Measurements from ENCODE around the gene SPTBN2. TPM values are rescaled to one million over a fixed set of nuclear protein-coding genes. Genes with fewer than 3 reads are reported as not detected.

The SPTBN2 gene
- total RNA-seq, 1 experiment from 2014 or later = 40.7 TPM

DNA sequence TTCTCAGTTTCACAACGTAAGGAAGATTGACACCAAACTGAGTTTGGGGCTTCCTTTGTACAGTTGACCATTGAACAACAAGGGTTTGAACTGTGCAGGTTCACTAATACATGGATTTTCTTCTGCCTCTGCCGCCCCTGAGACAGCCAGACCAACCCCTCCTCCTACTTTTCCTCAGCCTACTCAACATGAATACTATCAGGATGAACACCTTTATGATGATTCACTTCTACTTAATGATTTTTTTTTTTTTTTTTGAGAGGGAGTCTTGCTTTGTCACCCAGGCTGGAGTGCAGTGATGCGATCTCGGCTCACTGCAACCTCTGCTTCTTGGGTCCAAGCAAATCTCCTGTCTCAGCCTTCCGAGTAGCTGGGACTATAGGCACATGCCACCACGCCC, 75.9 kb downstream of the SPTBN2 start:
- DNase-seq (ENCODE audit: low spot score) = no peak
- ATAC-seq = no peak
- POLR2A ChIA-PET = no interaction called here
- Mint-ChIP-seq H3K36me3 (peaks cover 63% of the 10 kb centered on the region), H3K27me3 (ENCODE audit: low read depth) (no peaks in the 10 kb centered on the region), H3K4me1 (no peaks in the 10 kb centered on the region), H3K9me3 (no peaks in the 10 kb centered on the region), H3K27ac (no peak overlapping the region), H3K4me3 (no peak overlapping the region)
- TF ChIP-seq, protein P1, sequence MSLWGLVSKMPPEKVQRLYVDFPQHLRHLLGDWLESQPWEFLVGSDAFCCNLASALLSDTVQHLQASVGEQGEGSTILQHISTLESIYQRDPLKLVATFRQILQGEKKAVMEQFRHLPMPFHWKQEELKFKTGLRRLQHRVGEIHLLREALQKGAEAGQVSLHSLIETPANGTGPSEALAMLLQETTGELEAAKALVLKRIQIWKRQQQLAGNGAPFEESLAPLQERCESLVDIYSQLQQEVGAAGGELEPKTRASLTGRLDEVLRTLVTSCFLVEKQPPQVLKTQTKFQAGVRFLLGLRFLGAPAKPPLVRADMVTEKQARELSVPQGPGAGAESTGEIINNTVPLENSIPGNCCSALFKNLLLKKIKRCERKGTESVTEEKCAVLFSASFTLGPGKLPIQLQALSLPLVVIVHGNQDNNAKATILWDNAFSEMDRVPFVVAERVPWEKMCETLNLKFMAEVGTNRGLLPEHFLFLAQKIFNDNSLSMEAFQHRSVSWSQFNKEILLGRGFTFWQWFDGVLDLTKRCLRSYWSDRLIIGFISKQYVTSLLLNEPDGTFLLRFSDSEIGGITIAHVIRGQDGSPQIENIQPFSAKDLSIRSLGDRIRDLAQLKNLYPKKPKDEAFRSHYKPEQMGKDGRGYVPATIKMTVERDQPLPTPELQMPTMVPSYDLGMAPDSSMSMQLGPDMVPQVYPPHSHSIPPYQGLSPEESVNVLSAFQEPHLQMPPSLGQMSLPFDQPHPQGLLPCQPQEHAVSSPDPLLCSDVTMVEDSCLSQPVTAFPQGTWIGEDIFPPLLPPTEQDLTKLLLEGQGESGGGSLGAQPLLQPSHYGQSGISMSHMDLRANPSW (CRISPR knock-in tag; conservative IDR thresholded peaks at IDR 0.05; ENCODE audit: low read depth) = no peak
- TF ChIP-seq, protein P2, sequence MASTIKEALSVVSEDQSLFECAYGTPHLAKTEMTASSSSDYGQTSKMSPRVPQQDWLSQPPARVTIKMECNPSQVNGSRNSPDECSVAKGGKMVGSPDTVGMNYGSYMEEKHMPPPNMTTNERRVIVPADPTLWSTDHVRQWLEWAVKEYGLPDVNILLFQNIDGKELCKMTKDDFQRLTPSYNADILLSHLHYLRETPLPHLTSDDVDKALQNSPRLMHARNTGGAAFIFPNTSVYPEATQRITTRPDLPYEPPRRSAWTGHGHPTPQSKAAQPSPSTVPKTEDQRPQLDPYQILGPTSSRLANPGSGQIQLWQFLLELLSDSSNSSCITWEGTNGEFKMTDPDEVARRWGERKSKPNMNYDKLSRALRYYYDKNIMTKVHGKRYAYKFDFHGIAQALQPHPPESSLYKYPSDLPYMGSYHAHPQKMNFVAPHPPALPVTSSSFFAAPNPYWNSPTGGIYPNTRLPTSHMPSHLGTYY (CRISPR knock-in tag; IDR thresholded peaks at IDR 0.05) = no peak
- TF ChIP-seq, protein P3, sequence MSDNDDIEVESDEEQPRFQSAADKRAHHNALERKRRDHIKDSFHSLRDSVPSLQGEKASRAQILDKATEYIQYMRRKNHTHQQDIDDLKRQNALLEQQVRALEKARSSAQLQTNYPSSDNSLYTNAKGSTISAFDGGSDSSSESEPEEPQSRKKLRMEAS (CRISPR knock-in tag; IDR thresholded peaks at IDR 0.05) = no peak
- no peak for TF ChIP-seq GABPB1 (CRISPR knock-in tag; IDR thresholded peaks at IDR 0.05)
- TF ChIP-seq, protein P4, sequence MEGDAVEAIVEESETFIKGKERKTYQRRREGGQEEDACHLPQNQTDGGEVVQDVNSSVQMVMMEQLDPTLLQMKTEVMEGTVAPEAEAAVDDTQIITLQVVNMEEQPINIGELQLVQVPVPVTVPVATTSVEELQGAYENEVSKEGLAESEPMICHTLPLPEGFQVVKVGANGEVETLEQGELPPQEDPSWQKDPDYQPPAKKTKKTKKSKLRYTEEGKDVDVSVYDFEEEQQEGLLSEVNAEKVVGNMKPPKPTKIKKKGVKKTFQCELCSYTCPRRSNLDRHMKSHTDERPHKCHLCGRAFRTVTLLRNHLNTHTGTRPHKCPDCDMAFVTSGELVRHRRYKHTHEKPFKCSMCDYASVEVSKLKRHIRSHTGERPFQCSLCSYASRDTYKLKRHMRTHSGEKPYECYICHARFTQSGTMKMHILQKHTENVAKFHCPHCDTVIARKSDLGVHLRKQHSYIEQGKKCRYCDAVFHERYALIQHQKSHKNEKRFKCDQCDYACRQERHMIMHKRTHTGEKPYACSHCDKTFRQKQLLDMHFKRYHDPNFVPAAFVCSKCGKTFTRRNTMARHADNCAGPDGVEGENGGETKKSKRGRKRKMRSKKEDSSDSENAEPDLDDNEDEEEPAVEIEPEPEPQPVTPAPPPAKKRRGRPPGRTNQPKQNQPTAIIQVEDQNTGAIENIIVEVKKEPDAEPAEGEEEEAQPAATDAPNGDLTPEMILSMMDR (IDR thresholded peaks at IDR 0.05) = no peak
- CTCF ChIA-PET = no interaction called here

DNA sequence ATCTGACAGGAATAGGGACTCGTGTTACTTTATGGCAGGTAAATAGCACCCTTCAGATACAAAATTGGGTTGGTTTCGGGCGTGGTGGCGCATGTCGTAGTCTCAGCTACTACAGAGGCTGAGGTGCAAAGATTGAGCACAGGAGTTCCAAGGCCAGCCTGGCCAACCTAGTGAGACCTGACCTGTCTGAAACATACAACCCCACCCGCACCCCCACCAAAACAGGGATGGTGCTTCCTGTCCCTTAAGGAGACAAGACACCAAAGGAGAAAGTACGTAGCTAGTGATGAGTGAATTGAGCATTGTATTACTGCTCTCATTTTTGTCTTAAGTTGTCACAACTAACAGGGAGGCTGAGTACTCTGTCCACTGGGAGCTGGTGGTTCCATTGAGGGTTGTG, 76.4 kb downstream of the SPTBN2 start:
- Mint-ChIP-seq H3K27me3 (ENCODE audit: low read depth) (no peaks in the 10 kb centered on the region), H3K36me3 (peaks cover 63% of the 10 kb centered on the region), H3K27ac (no peak overlapping the region), H3K9me3 (no peaks in the 10 kb centered on the region), H3K4me3 (no peak overlapping the region), H3K4me1 (no peaks in the 10 kb centered on the region)
- TF ChIP-seq, protein P5, sequence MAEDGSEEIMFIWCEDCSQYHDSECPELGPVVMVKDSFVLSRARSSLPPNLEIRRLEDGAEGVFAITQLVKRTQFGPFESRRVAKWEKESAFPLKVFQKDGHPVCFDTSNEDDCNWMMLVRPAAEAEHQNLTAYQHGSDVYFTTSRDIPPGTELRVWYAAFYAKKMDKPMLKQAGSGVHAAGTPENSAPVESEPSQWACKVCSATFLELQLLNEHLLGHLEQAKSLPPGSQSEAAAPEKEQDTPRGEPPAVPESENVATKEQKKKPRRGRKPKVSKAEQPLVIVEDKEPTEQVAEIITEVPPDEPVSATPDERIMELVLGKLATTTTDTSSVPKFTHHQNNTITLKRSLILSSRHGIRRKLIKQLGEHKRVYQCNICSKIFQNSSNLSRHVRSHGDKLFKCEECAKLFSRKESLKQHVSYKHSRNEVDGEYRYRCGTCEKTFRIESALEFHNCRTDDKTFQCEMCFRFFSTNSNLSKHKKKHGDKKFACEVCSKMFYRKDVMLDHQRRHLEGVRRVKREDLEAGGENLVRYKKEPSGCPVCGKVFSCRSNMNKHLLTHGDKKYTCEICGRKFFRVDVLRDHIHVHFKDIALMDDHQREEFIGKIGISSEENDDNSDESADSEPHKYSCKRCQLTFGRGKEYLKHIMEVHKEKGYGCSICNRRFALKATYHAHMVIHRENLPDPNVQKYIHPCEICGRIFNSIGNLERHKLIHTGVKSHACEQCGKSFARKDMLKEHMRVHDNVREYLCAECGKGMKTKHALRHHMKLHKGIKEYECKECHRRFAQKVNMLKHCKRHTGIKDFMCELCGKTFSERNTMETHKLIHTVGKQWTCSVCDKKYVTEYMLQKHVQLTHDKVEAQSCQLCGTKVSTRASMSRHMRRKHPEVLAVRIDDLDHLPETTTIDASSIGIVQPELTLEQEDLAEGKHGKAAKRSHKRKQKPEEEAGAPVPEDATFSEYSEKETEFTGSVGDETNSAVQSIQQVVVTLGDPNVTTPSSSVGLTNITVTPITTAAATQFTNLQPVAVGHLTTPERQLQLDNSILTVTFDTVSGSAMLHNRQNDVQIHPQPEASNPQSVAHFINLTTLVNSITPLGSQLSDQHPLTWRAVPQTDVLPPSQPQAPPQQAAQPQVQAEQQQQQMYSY (CRISPR knock-in tag; IDR thresholded peaks at IDR 0.05) = no peak
- 0 out of 2 replicates have a peak, but pooled peaks have one; percentile 32 for TF ChIP-seq ZNF671 (CRISPR knock-in tag; IDR thresholded peaks at IDR 0.05)
- ChIA-PET POLR2A (no interaction called here), CTCF (no interaction called here)
- ATAC-seq (no peak), DNase-seq (ENCODE audit: low spot score) (no peak)

DNA sequence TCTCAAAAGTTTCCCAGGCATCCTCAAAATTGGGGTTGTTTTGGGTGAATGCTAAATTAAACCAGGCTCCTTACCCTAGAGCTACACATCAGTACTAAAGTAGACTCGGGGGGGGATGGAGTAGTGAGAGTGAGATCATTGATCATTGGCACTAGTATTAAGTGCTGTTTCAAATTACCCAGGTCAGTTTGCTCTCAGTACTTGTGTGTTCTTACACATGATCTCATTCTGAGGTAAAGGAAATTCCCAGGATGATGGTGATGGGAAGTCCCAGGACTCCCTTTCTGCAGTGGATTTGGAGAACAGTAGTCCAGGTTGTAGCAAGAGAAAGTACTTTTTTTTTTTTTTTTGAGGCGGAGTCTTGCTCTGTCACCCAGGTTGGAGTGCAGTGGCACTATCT, 78.0 kb downstream of the SPTBN2 start:
- H3K9me3 Mint-ChIP-seq = no peaks in the 10 kb centered on the region
- ATAC-seq = no peak
- H3K36me3 Mint-ChIP-seq = peaks cover 72% of the 10 kb centered on the region
- no peak overlapping the region for H3K4me3 Mint-ChIP-seq
- DNase-seq (ENCODE audit: low spot score) = no peak
- TF ChIP-seq ZNF671 (CRISPR knock-in tag; IDR thresholded peaks at IDR 0.05) (no peak), TEAD4 (CRISPR knock-in tag; IDR thresholded peaks at IDR 0.05) (no peak), KAT7 (CRISPR knock-in tag; IDR thresholded peaks at IDR 0.05; ENCODE audit: borderline replicate concordance) (no peak), RORB (CRISPR knock-in tag; IDR thresholded peaks at IDR 0.05) (no peak), FOXJ3 (CRISPR knock-in tag; IDR thresholded peaks at IDR 0.05; ENCODE audit: borderline replicate concordance) (no peak), ZNF396 (CRISPR knock-in tag; IDR thresholded peaks at IDR 0.05; ENCODE audit: borderline replicate concordance) (no peak), CREM (CRISPR knock-in tag; IDR thresholded peaks at IDR 0.05) (no peak)
- TF ChIP-seq, protein P6, sequence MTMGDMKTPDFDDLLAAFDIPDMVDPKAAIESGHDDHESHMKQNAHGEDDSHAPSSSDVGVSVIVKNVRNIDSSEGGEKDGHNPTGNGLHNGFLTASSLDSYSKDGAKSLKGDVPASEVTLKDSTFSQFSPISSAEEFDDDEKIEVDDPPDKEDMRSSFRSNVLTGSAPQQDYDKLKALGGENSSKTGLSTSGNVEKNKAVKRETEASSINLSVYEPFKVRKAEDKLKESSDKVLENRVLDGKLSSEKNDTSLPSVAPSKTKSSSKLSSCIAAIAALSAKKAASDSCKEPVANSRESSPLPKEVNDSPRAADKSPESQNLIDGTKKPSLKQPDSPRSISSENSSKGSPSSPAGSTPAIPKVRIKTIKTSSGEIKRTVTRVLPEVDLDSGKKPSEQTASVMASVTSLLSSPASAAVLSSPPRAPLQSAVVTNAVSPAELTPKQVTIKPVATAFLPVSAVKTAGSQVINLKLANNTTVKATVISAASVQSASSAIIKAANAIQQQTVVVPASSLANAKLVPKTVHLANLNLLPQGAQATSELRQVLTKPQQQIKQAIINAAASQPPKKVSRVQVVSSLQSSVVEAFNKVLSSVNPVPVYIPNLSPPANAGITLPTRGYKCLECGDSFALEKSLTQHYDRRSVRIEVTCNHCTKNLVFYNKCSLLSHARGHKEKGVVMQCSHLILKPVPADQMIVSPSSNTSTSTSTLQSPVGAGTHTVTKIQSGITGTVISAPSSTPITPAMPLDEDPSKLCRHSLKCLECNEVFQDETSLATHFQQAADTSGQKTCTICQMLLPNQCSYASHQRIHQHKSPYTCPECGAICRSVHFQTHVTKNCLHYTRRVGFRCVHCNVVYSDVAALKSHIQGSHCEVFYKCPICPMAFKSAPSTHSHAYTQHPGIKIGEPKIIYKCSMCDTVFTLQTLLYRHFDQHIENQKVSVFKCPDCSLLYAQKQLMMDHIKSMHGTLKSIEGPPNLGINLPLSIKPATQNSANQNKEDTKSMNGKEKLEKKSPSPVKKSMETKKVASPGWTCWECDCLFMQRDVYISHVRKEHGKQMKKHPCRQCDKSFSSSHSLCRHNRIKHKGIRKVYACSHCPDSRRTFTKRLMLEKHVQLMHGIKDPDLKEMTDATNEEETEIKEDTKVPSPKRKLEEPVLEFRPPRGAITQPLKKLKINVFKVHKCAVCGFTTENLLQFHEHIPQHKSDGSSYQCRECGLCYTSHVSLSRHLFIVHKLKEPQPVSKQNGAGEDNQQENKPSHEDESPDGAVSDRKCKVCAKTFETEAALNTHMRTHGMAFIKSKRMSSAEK (CRISPR knock-in tag; IDR thresholded peaks at IDR 0.05; ENCODE audit: borderline replicate concordance) = no peak
- TF ChIP-seq, protein P7, sequence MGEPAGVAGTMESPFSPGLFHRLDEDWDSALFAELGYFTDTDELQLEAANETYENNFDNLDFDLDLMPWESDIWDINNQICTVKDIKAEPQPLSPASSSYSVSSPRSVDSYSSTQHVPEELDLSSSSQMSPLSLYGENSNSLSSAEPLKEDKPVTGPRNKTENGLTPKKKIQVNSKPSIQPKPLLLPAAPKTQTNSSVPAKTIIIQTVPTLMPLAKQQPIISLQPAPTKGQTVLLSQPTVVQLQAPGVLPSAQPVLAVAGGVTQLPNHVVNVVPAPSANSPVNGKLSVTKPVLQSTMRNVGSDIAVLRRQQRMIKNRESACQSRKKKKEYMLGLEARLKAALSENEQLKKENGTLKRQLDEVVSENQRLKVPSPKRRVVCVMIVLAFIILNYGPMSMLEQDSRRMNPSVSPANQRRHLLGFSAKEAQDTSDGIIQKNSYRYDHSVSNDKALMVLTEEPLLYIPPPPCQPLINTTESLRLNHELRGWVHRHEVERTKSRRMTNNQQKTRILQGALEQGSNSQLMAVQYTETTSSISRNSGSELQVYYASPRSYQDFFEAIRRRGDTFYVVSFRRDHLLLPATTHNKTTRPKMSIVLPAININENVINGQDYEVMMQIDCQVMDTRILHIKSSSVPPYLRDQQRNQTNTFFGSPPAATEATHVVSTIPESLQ (CRISPR knock-in tag; IDR thresholded peaks at IDR 0.05) = no peak
- POLR2A ChIA-PET = interaction anchor here (5.1 kb wide), 1 partner anchor 13 kb away, joined by 38 read pairs; the partner anchor contains the start of gene RBM4
- no peaks in the 10 kb centered on the region; the same call in 1 of the 2 replicates for H3K4me1 Mint-ChIP-seq
- CTCF ChIA-PET = no interaction called here
- H3K27ac Mint-ChIP-seq = peak overlapping the region; percentile 65; the same call in 1 of the 2 replicates
- H3K27me3 Mint-ChIP-seq (ENCODE audit: low read depth) = no peaks in the 10 kb centered on the region

Measured in WTC11 (cell line).